HUES6 (cell line): ENCODE data around the gene MGAT4B.
"Not testable (repeated sequence)": the region's sequence is repeated elsewhere in the genome, so short reads cannot be mapped to it uniquely, and the experiment has no call there.

Experiments used
- H3K27ac ChIP-seq: 2 replicates; pipeline ENCODE4 v1.7.0; 2013; ENCODE audit warnings: low read depth, mild to moderate bottlenecking, low read length, inconsistent platforms
- H3K27me3 ChIP-seq: 2 replicates; pipeline ENCODE4 v1.6.1; 2013; ENCODE audit warnings: low read length; ENCODE audit not compliant: control insufficient read depth, insufficient read depth
- H3K36me3 ChIP-seq: 2 replicates; pipeline ENCODE4 v1.6.1; 2013; ENCODE audit warnings: low read length; ENCODE audit not compliant: control insufficient read depth, insufficient read depth
- H3K4me1 ChIP-seq: 2 replicates; pipeline ENCODE4 v1.6.1; 2013; ENCODE audit warnings: low read length; ENCODE audit not compliant: control insufficient read depth, insufficient read depth
- H3K4me3 ChIP-seq: 2 replicates; pipeline ENCODE4 v1.5.1; 2013; ENCODE audit warnings: low read depth, low read length
- H3K9ac ChIP-seq: one replicate; pipeline ENCODE4 v1.6.1; 2013; ENCODE audit warnings: mild to moderate bottlenecking, low read length
- H3K9me3 ChIP-seq: 2 replicates; pipeline ENCODE4 v1.6.1; 2013; ENCODE audit warnings: low read depth, low read length; ENCODE audit not compliant: control insufficient read depth, insufficient read depth

MGAT4B gene

DNA sequence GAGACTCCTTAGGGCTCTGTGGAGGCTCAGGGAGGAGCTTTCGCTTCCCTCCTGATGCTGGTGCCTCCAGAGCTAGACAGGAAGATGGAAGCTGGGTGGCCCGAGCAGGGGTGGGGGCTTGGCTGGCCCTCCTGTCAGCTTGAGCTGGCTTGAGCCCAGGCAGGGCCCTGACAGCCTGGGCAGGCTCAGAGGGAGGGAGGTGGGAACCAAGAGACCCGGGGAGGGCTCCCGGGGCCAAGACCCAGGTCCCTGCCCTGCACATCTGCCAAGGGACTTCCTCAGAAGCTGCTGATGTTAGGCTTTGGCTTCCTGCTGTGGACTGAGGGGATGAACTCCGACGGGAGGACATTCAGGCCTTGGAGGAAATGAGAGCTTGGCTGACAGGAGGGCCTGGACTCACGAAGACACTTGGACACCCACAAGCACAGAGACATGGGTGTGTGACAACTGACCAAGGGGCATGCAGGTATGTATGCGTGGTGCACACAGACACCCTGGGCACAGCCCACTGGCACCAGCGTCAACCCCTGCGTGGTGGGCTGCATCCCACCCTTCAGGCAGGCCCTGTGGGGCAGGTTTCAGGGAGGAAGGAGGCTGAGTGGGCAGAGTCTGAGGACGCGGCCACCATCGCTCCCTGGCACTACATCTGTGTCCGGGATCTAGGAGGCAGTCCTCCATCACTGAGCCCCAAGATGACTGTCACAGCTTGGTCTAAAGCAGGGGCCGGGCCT lies 14.6 kb downstream of the MGAT4B start:
- peaks cover 17% of the 10 kb centered on the region for H3K4me1 ChIP-seq

DNA sequence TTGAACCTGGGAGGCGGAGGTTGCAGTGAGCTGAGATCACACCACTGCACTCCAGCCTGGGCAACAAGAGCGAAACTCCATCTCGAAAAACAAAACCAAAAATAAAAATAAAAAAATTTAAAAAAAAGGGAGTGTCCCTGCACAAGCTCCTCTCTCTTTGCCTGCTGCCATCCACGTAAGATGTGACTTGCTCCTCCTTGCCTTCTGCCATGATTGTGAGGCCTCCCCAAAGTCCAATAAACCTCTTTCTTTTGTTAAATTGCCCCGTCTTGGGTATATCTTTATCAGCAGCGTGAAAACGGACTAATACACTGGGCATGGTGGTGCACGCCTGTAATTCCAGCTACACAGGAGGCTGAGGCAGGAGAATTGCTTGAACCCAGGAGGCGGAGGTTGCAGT lies 17.4 kb downstream of the MGAT4B start:
- H3K27me3 ChIP-seq, H3K4me3 ChIP-seq, H3K9me3 ChIP-seq, H3K9ac ChIP-seq, H3K27ac ChIP-seq, H3K36me3 ChIP-seq: not testable (repeated sequence)
- H3K4me1 ChIP-seq: peaks cover 10% of the 10 kb centered on the region

More for the DNA sequence above, 14.6 kb downstream of the MGAT4B start:
- peaks cover 4% of the 10 kb centered on the region for H3K36me3 ChIP-seq
- H3K9me3 ChIP-seq: peaks cover 3% of the 10 kb centered on the region; the same call in 1 of the 2 replicates
- H3K27me3 ChIP-seq: no peaks in the 10 kb centered on the region
- H3K27ac ChIP-seq: no peak overlapping the region
- no peak overlapping the region for H3K4me3 ChIP-seq
- no peak overlapping the region for H3K9ac ChIP-seq

DNA sequence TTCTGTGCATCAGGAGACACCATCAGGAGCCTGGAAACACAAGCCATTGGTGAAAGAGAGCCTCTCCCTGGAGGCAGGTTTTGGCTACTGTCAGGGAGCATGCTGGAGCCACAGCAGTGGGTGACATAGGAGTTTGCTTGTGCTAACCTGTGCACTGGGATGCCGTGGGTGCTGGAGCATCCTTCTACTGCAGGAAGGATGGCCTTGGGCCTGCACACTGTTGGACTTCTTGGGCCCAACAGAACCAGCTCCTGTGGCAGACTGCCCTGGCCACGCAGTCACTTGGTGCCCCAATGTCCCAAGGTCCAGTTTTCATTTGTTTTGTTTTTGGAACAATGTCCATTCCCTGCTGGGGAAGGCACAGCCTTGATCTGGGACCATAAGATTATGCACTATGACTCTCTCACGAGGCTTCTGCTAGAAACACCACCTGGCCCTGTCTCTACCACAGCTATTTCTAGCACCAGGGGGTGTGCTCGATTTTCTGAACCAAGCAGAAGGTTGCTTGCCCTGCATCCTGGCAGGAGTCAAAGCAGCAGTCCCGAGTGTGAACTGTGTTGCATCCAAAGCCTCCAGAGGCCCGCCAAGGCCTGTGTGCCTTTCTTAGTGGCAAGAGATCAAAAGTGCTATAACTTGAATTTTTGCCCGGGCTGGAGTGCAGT lies 18.3 kb downstream of the MGAT4B start:
- Histone ChIP-seq H3K27ac (no peak overlapping the region), H3K27me3 (no peaks in the 10 kb centered on the region), H3K9ac (no peak overlapping the region), H3K9me3 (peaks cover 3% of the 10 kb centered on the region; the same call in 1 of the 2 replicates), H3K4me3 (no peak overlapping the region), H3K4me1 (peaks cover 4% of the 10 kb centered on the region; the same call in 1 of the 2 replicates), H3K36me3 (peaks cover 2% of the 10 kb centered on the region; the same call in 1 of the 2 replicates)

DNA sequence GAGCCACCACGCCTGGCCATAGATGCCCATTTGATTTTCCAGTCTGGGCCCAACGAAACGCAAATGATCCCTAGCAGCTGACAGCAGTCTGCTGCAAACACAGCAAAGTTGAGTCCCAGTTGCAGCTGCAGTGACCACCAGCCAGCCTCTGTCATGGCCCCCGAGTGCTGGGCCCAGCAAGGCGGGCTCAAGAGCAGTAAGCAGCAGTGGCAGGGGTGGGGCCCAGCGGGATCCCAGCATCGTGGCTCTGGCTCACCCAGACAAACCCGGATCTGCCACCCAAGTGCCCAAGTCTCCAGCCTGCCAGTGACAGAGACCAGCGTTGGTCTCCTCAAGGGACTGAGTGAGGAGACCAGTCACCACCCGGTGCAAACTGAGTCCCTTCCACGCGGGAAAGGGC lies 19.8 kb downstream of the MGAT4B start:
- no peak overlapping the region for H3K4me3 ChIP-seq
- no peak overlapping the region for H3K9ac ChIP-seq
- H3K4me1 ChIP-seq: no peaks in the 10 kb centered on the region
- H3K27me3 ChIP-seq: no peaks in the 10 kb centered on the region
- H3K27ac ChIP-seq: no peak overlapping the region
- peaks cover 2% of the 10 kb centered on the region; the same call in 1 of the 2 replicates for H3K36me3 ChIP-seq
- H3K9me3 ChIP-seq: peaks cover 3% of the 10 kb centered on the region; the same call in 1 of the 2 replicates

DNA sequence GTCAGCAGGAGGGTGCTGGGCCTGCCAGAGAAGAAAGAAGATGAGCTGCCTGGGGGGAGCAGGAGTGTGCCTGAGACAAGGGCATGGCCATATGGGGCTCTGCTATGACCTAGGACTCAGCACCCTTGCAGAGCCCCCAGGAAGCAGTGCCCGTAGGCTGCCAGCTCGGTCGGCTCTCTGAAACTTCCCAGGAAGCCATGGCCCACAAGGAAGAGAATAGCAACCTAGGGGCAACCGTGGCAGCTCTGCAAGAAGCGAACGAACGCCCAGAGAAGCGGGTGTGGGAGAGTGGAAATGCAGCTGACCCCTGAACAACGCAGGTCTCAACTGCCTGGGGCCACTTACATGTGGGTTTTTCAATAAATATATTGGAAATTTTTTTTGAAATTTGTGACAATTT lies 23.5 kb downstream of the MGAT4B start:
- H3K4me3 ChIP-seq: no peak overlapping the region
- no peaks in the 10 kb centered on the region for H3K4me1 ChIP-seq
- H3K36me3 ChIP-seq: peaks cover 19% of the 10 kb centered on the region
- H3K9ac ChIP-seq: no peak overlapping the region
- H3K27me3 ChIP-seq: no peaks in the 10 kb centered on the region
- H3K9me3 ChIP-seq: peaks cover under 1% of the 10 kb centered on the region; the same call in 1 of the 2 replicates
- H3K27ac ChIP-seq: no peak overlapping the region

DNA sequence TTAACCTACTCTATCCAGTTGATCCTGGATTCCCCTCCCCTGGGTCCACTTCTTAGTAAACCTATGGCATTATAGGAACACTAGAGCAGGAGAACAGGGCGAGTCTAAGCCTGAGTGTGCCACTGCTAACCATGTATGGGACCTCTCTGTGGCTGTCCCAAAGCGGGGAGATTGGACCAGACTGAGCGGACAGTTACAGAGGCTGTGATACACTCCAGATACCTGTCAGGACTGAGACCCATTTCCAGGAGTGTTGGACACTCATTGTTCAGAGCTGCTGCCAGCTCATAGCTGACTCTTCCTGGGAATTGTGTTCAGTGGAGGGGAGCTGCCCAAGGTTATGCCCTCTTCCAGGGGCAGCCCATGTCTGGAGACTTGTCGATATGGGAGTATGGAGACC lies 24.8 kb downstream of the MGAT4B start:
- no peak overlapping the region for H3K27ac ChIP-seq
- no peaks in the 10 kb centered on the region for H3K4me1 ChIP-seq
- no peak overlapping the region for H3K9ac ChIP-seq
- no peak overlapping the region for H3K4me3 ChIP-seq
- no peaks in the 10 kb centered on the region for H3K9me3 ChIP-seq
- H3K27me3 ChIP-seq: no peaks in the 10 kb centered on the region
- peaks cover 29% of the 10 kb centered on the region for H3K36me3 ChIP-seq

DNA sequence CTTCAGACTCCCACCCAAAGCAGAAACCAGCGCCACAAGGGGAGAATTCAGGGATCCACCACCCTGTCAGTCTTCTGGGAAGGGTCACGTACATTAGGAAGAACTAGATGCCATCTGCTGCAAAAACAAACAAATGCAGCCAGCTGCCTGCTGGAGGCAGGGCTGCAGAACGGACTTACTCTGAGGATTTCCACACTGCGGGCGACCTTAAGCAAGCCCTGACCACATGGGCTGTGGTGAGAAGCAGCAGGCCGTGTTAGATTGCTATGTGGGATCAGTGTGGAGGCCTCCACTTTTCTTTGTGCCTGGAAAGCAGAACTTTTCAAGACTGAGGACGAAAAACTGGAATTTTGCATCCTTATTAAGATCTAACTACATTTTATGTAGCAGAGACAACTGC lies 26.3 kb downstream of the MGAT4B start:
- Histone ChIP-seq H3K27ac (no peak overlapping the region), H3K4me1 (no peaks in the 10 kb centered on the region), H3K27me3 (no peaks in the 10 kb centered on the region), H3K4me3 (no peak overlapping the region), H3K36me3 (peaks cover 43% of the 10 kb centered on the region), H3K9ac (no peak overlapping the region), H3K9me3 (no peaks in the 10 kb centered on the region)

DNA sequence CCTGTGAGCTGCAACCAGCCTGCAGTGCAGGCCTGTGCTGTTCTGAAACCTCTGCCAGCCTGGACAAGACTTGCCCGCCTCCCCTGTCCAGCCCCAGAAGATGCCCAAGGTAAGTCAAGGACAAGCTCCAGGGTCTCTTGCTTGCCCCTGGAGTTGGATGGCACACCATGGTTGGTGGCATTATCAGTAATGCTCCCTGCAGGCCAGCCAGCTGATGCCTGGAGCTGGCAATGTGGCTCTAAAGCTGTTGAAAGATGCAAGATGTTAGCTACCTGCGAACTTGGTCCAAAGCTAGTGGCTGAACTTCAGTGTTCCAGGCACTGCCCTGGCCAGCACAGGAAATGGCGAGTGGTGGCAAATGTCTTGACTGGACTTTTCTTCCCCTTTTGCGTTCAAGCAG lies 26.8 kb downstream of the MGAT4B start:
- H3K4me1 ChIP-seq: no peaks in the 10 kb centered on the region
- no peaks in the 10 kb centered on the region for H3K27me3 ChIP-seq
- H3K36me3 ChIP-seq: peaks cover 47% of the 10 kb centered on the region
- no peak overlapping the region for H3K27ac ChIP-seq
- H3K4me3 ChIP-seq: no peak overlapping the region
- H3K9me3 ChIP-seq: no peaks in the 10 kb centered on the region
- no peak overlapping the region for H3K9ac ChIP-seq

DNA sequence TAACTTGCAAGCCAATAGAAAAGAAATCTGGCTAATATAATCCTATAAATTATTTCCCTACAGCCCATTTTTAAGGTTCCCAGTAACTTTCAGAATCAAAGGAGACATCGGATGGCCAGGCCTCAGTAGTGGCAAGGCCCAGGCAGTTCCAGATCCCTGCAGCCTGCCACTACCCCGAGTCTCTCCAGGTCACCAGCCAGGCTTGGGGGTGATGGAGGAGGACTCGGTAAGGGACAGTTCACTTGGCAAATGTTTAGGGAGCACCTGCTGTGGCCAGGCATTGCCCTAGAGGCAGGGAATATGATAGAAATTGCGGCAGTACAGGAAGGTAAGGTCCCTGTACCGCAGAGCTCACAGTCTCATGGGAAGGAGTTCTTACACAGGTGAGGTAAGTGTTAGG lies 28.1 kb downstream of the MGAT4B start:
- Histone ChIP-seq H3K27me3 (no peaks in the 10 kb centered on the region), H3K4me1 (no peaks in the 10 kb centered on the region), H3K9ac (no peak overlapping the region), H3K36me3 (peaks cover 59% of the 10 kb centered on the region), H3K27ac (no peak overlapping the region), H3K4me3 (no peak overlapping the region), H3K9me3 (no peaks in the 10 kb centered on the region)

DNA sequence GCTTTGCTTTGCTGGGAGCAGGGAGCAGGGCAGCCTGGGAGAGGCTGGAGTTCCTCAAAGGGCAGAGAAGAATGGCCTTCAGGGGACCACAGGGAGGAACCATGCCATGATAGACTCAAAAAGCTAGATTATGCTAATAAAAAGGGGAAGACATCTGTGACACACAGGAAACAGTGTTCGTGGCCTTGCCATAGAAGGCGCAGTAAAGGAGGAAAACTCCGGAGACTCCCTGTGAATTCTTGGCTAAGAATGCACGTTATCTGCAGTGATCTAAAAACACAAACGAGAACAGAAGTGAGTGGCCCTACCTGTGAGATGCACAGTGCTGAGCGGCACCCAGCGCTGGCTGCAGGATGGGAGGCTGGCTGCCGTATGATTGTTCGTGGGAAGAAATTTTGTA lies 28.8 kb downstream of the MGAT4B start:
- H3K36me3 ChIP-seq: peaks cover 66% of the 10 kb centered on the region
- H3K9me3 ChIP-seq: no peaks in the 10 kb centered on the region

DNA sequence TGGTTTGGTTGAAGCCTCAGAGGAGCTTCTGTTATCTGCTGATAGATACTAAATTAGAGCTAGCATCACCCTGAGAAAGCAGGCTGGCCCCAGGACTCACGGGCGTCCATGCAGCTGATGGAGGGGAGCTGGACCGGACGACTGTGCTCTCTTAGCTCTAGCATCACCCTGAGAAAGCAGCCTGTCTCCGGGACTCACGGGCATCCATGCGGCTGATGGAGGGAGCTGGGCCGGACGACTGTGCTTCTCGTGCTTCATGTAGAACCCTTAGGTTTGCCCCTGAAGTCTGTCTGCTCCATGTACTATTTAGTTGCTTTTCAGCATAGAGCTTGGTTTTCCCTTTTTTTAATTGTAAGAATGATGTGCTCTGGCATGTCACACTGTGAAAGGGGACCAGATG lies 29.2 kb downstream of the MGAT4B start:
- H3K9me3 ChIP-seq: no peaks in the 10 kb centered on the region
- no peaks in the 10 kb centered on the region for H3K4me1 ChIP-seq
- H3K4me3 ChIP-seq: no peak overlapping the region
- no peak overlapping the region for H3K27ac ChIP-seq
- H3K36me3 ChIP-seq: peaks cover 69% of the 10 kb centered on the region
- no peak overlapping the region for H3K9ac ChIP-seq
- H3K27me3 ChIP-seq: no peaks in the 10 kb centered on the region

More for the DNA sequence above, 28.8 kb downstream of the MGAT4B start:
- Histone ChIP-seq H3K9ac (no peak overlapping the region), H3K4me3 (no peak overlapping the region), H3K27me3 (no peaks in the 10 kb centered on the region), H3K4me1 (no peaks in the 10 kb centered on the region), H3K27ac (no peak overlapping the region)
